ENCODE results near the gene CHMP2B.

The CHMP2B gene, protein sequence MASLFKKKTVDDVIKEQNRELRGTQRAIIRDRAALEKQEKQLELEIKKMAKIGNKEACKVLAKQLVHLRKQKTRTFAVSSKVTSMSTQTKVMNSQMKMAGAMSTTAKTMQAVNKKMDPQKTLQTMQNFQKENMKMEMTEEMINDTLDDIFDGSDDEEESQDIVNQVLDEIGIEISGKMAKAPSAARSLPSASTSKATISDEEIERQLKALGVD

DNA sequence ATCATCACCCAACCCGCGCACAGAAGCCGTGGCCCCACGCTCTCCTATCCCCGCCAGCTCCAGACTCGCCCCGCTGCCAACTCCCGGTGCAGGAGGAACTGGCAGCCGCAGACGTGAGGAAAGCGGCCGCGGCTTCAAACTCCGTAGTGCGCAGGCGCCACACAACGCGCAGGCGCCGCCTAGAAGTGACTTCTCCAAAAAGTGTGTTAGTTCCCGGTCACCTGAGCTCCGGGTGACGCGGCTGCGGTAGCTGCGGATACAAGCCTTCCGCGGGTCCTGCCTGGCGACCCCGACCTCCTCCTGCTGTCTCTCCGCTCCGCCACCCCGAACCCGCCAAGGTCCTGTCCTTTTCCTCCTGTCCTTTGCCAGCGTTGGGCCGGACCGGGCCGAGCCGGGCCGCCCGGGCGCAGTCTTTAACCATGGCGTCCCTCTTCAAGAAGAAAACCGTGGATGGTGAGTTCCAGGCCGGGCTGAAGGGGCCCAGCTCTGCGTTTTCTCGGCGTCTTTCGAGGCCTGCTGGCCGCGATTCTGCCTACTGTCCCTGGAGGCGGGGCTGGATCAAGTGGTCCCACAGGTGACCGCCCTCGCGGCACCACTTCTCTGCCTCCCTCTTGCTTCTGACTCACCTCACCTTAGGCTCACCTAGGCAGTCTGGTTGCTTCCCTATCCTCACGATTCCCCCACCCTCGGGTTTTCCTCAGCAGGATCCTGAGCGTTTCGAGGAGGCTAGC is at the start of gene CHMP2B:
Gene CHMP2B (plus strand): TSS at position 206 of the 731 bp plus-strand sequence. CDS start 214 bp downstream, at position 420.
- DNase-seq: peak; percentile 94

DNA sequence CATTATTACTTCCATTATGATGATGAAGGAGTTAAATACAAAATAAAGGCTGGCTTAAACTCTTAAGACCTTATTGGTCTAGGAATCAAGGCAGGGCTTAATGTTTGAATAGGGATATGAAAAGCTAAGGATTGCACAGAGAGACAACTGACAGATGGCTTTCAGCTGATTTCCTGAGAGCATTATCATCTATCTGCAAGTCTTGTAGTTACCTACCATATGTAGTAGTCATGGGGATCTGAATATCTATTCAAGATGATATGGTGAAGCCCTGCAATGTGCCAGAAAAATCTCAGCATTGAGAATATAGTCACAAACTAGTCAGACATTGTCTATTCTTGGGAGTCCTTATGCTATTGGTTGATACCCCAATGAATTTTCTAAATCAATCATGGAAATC is 47.5 kb upstream of the CHMP2B start:
- DNase-seq: no peak

DNA sequence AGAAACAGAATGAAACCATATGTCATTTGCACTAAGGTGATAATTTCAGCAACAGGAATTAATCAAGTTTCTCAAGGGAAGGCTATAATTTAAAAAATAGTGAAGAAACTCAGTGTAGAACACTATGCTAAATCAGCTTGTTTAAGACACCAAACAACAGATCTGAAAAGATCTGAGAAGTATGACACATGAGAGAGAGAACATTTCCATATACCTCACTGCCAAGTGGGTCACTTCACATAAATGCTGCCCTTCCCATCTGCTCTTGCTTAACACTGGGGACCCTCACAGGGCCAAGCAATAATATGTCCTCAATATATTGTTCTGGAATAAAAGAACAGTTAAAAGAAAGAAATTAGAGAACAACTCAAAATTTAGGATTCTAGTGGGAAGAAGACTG is 45.6 kb upstream of the CHMP2B start:
- DNase-seq: no peak

DNA sequence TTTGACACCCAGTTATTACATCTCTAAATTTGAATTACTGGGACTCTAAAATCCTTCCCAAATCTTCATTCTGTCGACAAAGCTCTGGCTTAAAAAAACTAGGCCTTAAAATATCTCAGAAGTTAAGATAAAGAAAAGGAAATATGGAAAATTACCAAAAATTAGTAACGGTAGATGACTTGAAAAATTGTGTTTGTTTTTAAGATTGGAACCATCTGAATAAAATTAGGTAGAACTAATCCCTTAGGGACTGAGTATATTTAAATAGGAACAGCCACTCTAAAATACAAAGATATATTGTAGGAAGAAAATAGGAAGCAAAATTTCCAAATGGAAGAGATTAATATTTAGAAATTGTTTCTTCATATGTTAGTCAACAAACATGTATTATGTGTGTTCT is 45.1 kb upstream of the CHMP2B start:
- DNase-seq: no peak

DNA sequence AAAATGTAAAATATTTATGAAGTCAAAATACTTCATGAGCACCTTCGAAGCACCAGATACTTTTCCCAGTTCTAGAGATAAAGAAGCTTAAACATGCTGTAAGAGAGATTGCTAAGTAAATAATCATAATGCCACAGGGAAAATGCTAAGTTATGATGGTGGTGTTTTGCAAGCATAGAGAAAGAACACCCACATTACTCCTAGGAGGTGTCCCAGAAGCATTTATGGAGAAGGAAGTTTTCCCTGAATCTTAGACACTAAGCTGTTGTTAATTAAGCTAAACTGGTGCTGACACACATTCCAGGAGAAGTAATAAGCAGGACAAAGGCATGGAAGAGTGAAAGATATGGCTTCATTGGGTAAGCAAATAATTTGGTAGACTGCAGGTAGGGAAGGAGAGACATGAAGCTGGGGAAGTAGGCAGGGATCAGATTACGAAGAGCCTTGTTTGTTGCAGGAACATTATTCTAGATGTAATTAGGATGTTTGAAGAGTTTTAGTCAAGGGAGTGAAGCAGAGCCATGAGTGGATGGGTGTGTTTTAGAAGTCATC is 40.4 kb upstream of the CHMP2B start:
- peak; percentile 24 for DNase-seq

DNA sequence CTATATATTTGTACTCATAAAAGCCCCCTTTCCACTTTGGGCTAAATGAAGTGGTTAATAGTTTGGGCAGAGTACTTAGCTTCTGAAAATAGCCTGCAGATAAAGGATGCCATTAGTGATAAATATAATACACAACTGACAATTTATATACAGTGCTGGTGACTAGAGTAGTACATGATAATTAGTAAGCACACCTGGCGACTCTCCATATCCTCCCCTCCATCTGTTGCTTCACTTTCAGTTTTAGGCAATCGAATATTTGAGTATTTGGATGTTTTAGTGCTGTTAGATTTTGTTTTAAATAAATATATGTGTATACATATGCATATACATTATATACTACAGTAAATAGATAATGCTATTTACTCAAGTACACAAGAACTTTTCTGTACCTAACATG is 35.9 kb upstream of the CHMP2B start:
- peak; percentile 43 for DNase-seq

DNA sequence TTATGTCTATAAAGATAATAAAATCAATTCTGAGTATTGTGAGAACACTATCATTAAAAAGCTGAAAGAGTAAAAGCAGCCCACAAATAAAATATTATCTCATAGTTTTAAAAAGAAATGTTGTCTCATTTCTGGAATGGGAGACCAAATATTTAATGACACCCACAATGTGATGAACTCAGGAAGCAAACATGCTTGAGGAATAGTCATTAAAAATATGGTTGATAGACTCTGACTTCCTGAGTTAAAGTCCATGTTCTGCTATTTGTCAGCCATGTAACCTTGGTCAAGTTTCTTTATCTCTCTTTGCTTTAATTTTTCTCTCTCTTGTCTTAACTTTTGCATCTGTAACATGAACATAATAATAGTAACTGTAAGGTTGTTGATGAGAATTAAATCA is 35.5 kb upstream of the CHMP2B start:
- no peak for DNase-seq

DNA sequence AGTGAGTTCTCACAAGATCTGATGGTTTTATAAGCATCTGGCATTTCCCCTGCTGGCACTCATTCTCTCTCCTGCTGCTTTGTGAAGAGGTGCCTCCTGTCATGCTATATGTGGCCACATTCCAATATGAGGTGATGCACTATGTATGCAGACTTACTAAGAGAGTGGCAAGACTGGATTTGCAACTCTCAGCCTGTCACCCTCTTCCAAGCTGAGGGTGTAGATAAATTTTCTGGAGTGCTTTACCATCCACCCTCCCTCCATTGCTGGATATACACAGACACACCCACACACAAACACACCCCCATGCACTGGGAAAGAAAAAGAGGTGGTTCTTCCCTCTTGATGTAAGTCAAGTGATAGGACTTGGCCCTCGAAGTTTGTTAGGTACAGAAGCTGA is 30.2 kb upstream of the CHMP2B start:
- no peak for DNase-seq

DNA sequence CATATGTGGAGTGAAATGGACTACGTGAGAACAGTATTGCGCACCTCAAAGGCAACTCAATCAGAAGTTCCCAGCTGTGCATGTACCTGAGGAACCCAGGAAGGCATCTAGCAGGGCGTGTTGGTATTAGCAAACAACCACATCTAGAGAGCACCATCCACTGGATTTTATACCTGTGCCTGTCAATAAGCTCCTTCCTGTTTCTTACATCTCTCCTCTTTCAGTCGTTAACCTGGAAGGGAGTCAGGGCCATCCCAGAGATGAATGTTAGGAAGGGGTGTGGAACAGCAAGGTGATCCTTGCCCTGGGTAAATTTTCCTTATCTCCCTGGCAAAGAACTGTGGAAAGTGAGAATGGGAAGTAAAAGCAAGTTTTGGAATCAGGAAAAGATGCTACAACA is 29.6 kb upstream of the CHMP2B start:
- DNase-seq: no peak

DNA sequence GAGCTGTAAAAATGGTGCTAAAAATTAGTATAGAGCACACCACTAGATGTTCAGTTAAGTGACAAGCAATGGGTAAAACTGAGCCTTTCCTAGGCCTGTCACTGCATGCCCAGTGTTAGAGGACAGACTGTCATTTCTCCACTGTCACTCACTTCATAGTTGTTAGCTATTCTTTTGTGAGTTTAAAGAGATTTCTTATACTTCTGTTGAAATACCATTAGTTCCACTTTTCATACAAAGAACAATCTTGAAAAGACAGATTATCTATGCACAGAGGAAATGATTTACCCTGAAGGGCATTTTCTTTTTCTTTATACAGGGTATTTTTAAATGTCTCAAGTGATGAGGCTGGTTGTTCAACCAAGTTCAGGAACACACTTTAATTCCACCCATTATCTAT is 28.3 kb upstream of the CHMP2B start:
- DNase-seq: no peak

DNA sequence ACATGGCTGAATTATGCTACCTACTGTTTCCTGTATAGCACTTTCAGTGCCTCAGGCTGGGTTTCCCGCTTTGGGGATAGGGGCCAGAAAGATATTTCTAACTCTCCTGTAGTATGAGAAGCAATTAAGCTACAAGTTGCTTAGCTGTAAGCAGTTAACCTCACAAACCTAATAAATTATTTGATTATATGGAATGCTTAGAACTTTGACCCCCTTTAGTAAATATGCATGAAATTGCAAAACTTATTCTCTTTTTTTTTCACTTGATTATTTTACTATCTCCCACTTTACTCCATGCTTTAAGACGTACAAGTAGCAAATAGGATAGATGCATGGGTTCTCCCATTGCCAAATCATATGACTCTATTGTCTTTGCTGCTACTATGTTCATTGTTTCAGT is 27.5 kb upstream of the CHMP2B start:
- DNase-seq: peak; percentile 12

DNA sequence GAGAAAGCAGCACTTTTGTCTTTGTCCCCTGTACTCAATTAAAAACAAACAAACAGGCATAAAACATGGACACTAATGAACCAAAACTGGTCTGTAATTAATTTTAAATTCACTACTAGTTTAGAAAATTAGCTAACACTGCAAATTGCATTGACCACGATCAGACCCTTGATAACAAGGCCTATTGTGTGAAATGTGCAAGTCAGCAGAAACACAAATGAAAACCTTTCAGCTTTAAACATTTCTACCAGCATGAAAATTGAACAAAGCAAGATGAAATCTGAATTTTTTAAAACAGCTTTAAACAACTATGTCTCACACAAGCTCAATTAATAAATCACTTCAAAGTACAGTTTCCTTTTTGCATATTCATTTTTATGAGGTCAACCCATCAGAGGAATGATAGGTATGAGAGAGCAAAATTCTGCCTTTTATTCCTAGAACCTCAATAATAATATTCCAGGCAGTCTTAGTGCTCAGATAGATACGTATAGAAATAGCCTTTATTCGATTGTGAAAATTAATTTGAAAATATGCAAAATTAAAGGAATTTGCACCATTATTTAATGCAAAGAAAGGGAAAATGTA is 27.0 kb upstream of the CHMP2B start:
- no peak for DNase-seq

DNA sequence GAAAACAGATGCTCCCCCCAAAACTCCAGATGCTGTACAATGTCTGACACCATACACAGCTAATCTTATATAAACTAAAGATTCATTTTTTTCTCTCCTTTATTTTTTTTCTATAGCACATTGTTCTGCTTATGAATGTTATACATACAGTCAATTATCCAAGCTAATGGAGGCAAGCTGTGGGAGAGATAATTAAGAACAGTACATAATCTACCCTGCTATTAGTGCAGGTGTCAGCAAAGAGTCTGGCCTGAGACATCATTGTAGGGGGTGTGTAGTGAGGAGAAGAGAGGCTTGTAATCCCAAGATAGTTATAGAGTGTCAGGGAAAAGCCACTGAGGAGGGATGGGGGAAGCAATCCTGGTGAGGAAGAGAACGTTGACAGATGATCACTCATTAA is 25.4 kb upstream of the CHMP2B start:
- DNase-seq: peak; percentile 93

DNA sequence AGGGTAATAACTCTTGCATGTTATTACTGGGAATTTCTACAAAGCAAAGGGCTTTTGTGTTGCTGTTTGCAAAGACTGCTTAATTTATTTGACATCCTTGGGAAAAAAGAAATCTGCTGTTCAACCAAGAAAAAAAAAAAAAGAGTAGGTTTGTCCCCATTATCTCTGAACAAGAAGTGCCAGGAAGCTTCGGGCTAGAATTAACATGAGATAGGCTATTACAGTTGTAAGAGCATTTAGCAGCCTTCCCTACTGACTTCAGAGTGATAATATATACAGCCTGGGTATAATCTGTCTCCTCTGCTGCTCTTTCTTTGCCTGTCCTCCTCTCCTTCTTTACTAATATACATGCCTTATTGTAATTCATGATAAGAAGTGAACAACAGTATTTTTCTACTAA is 23.3 kb upstream of the CHMP2B start:
- peak; percentile 72 for DNase-seq

DNA sequence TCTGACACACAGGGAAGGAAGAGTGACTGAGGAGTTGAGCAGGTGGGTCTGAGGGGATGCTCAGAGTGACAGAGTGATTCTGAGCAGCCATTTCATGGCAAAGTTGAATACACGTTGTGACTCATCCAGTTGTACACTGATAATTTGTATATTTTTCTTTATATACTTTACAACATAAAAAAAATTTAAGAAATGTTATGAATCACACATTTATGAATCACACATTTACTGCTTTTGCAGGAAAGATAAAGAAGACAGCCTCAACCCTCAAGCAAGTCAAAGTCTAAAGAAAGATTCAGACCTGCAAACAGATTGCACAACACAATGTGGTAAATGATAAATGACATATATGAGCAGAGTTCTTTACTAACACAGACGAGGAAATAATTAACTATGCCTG is 21.0 kb upstream of the CHMP2B start:
- DNase-seq: no peak

DNA sequence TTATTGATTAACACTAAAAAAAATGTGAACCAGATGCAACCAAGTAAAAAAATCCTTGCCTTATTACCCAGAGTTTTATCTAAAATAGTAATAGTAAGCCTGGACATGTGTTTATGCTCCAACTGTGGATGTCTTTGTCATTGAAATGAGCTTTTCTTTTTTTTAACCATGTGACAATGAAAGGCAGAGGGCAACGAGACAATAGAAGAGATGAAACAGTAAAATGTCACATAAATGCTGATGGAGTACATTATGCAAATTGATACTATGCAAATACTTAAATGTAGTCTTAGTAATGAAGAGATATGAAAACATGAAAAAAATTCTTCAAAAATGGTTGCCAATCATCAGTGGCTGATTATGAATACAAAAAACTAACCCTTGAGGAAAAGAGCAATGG is 20.5 kb upstream of the CHMP2B start:
- no peak for DNase-seq

DNA sequence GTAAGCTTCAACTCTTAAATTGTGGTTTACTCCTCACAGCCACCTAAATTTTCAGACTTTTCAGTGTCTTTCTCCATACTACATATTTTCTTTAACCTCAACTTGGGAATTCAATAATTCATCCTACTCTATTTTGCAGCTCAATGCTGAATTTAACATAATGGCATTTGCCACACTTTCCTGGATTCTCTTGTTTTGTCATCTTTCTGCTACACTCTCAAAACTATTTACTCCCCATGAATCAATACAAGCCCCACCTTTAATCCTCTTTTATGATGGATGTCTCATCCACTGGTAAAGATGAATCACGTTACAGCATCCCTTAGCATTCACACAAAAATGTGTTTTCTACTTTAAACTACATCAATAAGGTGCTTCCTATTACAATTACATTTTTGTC is 19.6 kb upstream of the CHMP2B start:
- no peak for DNase-seq

DNA sequence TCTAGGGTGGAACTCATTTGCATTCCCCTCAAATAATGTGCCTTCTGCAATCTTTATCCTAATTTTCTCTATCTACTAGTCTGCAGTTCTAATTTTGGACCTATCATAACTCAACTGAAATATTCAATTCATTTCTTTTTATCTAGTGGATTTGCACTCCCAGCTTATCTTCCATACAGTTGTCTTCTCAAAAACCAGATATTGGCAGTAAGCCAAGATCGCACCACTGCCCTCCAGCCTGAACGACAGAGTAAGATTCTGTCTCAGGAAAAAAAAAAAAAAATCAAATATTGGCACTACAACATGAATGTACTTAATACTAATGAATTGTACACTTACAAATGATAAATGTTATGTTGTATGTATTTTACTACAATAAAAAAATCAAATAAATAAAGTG is 18.0 kb upstream of the CHMP2B start:
- peak; percentile 8 for DNase-seq

DNA sequence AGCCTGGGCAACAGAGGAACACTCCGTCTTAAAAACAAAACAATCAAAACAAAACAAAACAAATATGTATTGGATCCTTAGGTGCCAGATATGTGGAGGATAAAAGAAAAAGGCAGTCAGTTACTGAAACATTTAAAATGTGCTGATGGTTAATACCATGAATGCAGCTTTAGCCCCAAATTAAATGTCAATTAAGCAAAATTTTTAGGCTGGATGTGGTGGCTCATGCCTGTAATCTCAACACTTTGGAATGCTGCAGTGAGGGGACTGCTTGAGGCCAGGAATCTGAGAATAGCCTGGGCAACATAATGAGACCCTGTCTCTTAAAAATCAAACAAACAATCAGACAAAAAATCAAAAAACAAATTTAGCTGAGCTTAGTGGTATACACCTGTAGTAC is 8.5 kb upstream of the CHMP2B start:
- DNase-seq: no peak

DNA sequence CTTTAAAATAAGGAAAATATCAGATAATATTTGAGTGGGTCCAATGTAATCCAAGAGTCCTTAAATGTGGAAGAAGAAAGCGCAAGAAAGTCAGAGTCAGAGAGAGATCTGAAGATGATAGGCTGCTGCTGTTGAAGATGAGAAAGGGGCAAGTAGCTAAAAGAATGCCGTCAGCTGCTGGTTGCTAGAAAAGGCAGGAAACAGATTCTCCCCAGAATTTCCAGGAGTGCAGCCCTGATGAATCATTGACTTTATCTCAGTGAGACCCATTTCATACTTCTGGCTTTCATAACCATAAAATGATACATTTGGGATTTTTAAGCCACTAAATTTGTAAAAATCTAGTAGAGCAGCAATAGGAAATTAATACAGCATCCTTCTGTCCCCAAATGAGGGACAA is 7.5 kb upstream of the CHMP2B start:
- no peak for DNase-seq

DNA sequence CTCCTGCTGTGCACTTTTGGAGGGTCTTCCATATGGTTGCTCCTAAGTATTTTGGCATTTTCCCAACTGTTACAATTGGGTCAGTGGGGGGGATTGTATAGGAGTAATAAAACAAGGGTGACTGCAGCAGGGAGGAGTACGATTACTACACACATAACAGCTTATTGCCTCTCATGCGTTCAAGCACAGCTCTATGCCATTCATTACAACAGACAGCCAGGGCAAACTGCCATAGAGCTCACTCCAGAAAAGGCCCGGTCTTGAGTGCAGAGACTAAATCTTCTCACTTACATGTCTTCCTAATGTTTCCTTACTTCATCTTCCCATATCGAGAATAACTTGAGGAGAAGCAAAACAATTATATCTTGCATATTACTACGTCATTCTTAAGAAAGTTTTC is 1.4 kb upstream of the CHMP2B start:
- DNase-seq: peak; percentile 62

DNA sequence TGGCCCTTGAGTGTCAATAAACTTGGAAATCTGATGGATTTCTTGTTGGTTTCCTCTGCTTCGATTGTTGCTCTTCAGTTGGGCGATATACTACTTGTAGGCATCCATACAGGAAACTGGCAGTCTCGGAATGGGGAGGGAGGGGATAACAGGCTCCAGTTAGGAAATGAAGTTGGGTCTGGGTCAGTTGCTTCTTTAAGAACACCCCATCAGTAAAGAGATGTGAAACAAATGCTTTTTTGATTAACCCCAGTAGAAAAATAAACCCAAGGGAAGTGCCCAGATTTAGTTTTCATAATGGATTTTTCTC is 681 bp downstream of the CHMP2B start:
- DNase-seq: no peak

DNA sequence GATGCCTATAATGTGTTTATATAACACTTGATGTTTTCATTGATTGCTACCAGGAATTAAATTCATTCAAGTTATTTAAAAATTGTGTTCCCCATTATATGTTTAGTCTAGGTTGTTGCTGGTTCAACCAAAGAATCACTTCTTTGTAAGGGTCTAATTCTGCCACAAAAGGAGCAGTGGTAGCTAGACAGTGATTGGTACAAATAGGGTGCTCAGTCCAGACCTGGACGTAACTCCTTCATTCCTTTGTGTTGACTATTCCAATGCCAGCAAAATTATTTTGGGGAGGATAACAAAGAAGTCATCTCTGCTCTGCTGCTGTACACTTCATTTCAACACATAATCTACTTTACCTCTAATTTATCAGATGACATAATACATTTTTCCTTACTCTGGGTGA is 1.2 kb downstream of the CHMP2B start:
- DNase-seq: no peak

DNA sequence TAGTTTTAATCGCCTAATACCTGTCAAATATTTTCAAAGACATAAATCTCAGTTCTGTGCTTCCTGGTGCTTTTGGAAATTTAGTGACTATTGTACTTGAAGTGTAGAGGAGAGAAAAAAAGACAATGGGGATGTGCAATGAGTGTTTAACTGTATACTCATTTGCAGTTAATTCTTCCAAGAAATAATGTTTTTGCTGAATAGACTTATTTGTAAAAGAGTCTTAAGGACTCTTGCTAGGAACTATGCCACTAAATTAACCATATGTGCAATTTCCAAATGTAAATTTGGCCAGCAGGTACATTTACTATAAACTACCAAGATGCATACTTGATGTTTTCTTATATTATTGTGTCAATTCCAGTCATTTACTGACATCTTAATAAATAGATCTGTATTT is 2.0 kb downstream of the CHMP2B start:
- DNase-seq: no peak

DNA sequence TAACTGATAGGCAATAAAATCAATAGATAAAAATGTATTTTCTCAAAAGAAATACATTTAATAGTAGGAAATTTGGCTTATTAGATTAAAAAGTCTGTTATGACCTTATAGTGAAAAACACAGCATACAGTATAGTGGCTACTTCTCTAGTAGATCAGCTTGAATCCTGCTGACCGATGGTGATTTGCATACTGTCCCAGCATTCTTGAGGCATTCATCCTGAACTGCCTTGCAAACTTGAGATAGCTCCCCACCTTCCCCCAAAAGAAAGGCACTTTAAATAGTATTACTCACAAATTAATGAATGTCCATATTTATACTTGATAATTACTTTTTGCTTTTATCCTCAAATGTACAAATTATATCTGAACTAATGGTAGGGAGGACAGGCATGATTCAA is 6.7 kb downstream of the CHMP2B start:
- DNase-seq: no peak

Data from NCI-H146 (cell line).